Central memory CD4-positive, alpha-beta T cell (primary cell): ENCODE measurements around the gene CALML5.

Source experiments
- DNase-seq: peaks from one replicate; pipeline ENCODE4 v3.0.0; 2022

CALML5 gene

GRCh38 chr10:5514226-5514850, 15.0 kb upstream of the CALML5 start:
- DNase-seq: no peak

GRCh38 chr10:5512881-5513612, 13.7 kb upstream of the CALML5 start:
- no peak for DNase-seq

GRCh38 chr10:5512331-5512730, 13.0 kb upstream of the CALML5 start:
- no peak for DNase-seq

- no peak for DNase-seq
Measured at GRCh38 chr10:5511885-5512280, 12.5 kb upstream of the CALML5 start.

GRCh38 chr10:5511231-5511884, 12.0 kb upstream of the CALML5 start:
- DNase-seq: no peak

GRCh38 chr10:5510281-5511072, 11.1 kb upstream of the CALML5 start:
- no peak for DNase-seq

- no peak for DNase-seq
Measured at GRCh38 chr10:5509691-5510090, 10.3 kb upstream of the CALML5 start.

GRCh38 chr10:5509236-5509635, 9.9 kb upstream of the CALML5 start:
- no peak for DNase-seq

- DNase-seq: no peak
Measured at GRCh38 chr10:5508786-5509185, 9.4 kb upstream of the CALML5 start.

- no peak for DNase-seq
Measured at GRCh38 chr10:5508161-5508604, 8.8 kb upstream of the CALML5 start.

- DNase-seq: no peak
Measured at GRCh38 chr10:5507649-5508131, 8.3 kb upstream of the CALML5 start.

GRCh38 chr10:5506751-5507648, 7.6 kb upstream of the CALML5 start:
- DNase-seq: no peak

GRCh38 chr10:5506246-5506645, 6.9 kb upstream of the CALML5 start:
- DNase-seq: no peak

- no peak for DNase-seq
Measured at GRCh38 chr10:5504146-5505072, 5.0 kb upstream of the CALML5 start.

- no peak for DNase-seq
Measured at GRCh38 chr10:5503477-5503835, 4.1 kb upstream of the CALML5 start.

- DNase-seq: no peak
Measured at GRCh38 chr10:5502571-5503476, 3.5 kb upstream of the CALML5 start.

- no peak for DNase-seq
Measured at GRCh38 chr10:5502061-5502521, 2.7 kb upstream of the CALML5 start.

GRCh38 chr10:5500910-5501309, 1.5 kb upstream of the CALML5 start:
- no peak for DNase-seq

- DNase-seq: no peak
Measured at GRCh38 chr10:5500162-5500670, 846 bp upstream of the CALML5 start.
